ENCODE data around the gene ADAM8.

ADAM8 gene

GRCh38 chr10:133212853-133213494 lies 63.7 kb downstream of the ADAM8 start:
- no peak for TF ChIP-seq CTCF (IDR thresholded peaks at IDR 0.05; ENCODE audit: low read depth, low read length)
- no peak for DNase-seq (ENCODE audit: extremely low read depth, low read depth)
